Amniotic stem cell (primary cell): ENCODE results near the gene NRXN3.

Experiments used
- DNase-seq: peaks from one replicate; lab custom pipeline; 2025; lab: John Stamatoyannopoulos, UW

The NRXN3 gene

GRCh38 chr14:79418649-79419415 is 1248.7 kb downstream of the NRXN3 start:
- no peak for DNase-seq

- DNase-seq, result no peak
Observed at GRCh38 chr14:79419571-79420327, 1249.6 kb downstream of the NRXN3 start.

- no peak for DNase-seq
Observed at GRCh38 chr14:79420725-79421124, 1250.6 kb downstream of the NRXN3 start.

- DNase-seq, result no peak
Observed at GRCh38 chr14:79421811-79422210, 1251.6 kb downstream of the NRXN3 start.

GRCh38 chr14:79424462-79424861 is 1254.3 kb downstream of the NRXN3 start:
- DNase-seq, result no peak

- DNase-seq, result no peak
Observed at GRCh38 chr14:79426103-79426755, 1256.1 kb downstream of the NRXN3 start.

- DNase-seq, result no peak
Observed at GRCh38 chr14:79432640-79433039, 1262.5 kb downstream of the NRXN3 start.

- no peak for DNase-seq
Observed at GRCh38 chr14:79436335-79436734, 1266.2 kb downstream of the NRXN3 start.

- DNase-seq, result no peak
Observed at GRCh38 chr14:79437951-79438350, 1267.8 kb downstream of the NRXN3 start.

GRCh38 chr14:79438696-79439342 is 1268.6 kb downstream of the NRXN3 start:
- no peak for DNase-seq

- no peak for DNase-seq
Observed at GRCh38 chr14:79442786-79443185, 1272.6 kb downstream of the NRXN3 start.

GRCh38 chr14:79443602-79444001 is 1273.4 kb downstream of the NRXN3 start:
- no peak for DNase-seq

GRCh38 chr14:79448960-79449359 is 1278.8 kb downstream of the NRXN3 start:
- DNase-seq, result no peak

- no peak for DNase-seq
Observed at GRCh38 chr14:79451601-79452000, 1281.4 kb downstream of the NRXN3 start.

- no peak for DNase-seq
Observed at GRCh38 chr14:79453276-79453675, 1283.1 kb downstream of the NRXN3 start.

- no peak for DNase-seq
Observed at GRCh38 chr14:79464468-79464867, 1294.3 kb downstream of the NRXN3 start.

- DNase-seq, result no peak
Observed at GRCh38 chr14:79465651-79466050, 1295.5 kb downstream of the NRXN3 start.

- DNase-seq, result no peak
Observed at GRCh38 chr14:79466938-79467527, 1296.9 kb downstream of the NRXN3 start.

GRCh38 chr14:79467835-79468234 is 1297.7 kb downstream of the NRXN3 start:
- DNase-seq, result no peak

- no peak for DNase-seq
Observed at GRCh38 chr14:79468486-79468885, 1298.3 kb downstream of the NRXN3 start.

GRCh38 chr14:79473651-79474050 is 1303.5 kb downstream of the NRXN3 start:
- DNase-seq, result no peak
